ENCODE measurements around the gene YAP1. TPM values are rescaled to one million over a fixed set of nuclear protein-coding genes. Genes with fewer than 3 reads are reported as not detected.

YAP1 gene
- total RNA-seq, 2 donors from 2014 or later: 355 to 434 TPM

- Histone ChIP-seq H3K27ac (peak overlapping the region in 1 of 2 donors; percentile 34), H3K36me3 (peaks cover 13% of the 10 kb centered on the region)
- ATAC-seq (ENCODE audit: insufficient number of reproducible peaks, low FRiP score, low read depth): no peak
Measured at GRCh38 chr11:102204174-102204573, 93.9 kb downstream of the YAP1 start.

GRCh38 chr11:102205805-102206204 lies 95.6 kb downstream of the YAP1 start:
- ATAC-seq (ENCODE audit: insufficient number of reproducible peaks, low FRiP score, low read depth) (no peak), DNase-seq (ENCODE audit: low spot score) (no peak)
- H3K36me3 ChIP-seq: peaks cover 17% of the 10 kb centered on the region
- TF ChIP-seq CTCF (IDR thresholded peaks at IDR 0.05): no peak
- H3K27ac ChIP-seq: no peak overlapping the region
- peaks cover 6 to 14% of the 10 kb centered on the region in 2 donors for H3K4me1 ChIP-seq (ENCODE audit: control insufficient read depth in 1 of 2, low read depth in 2 of 2)
- H3K4me3 ChIP-seq: no peak overlapping the region
- H3K9me3 ChIP-seq: no peaks in the 10 kb centered on the region
- no peaks in the 10 kb centered on the region for H3K27me3 ChIP-seq (replicated peaks; ENCODE audit: insufficient read depth)

More at GRCh38 chr11:102204174-102204573, 93.9 kb downstream of the YAP1 start:
- Histone ChIP-seq H3K4me3 (no peak overlapping the region), H3K9me3 (no peaks in the 10 kb centered on the region), H3K4me1 (ENCODE audit: control insufficient read depth in 1 of 2, low read depth in 2 of 2) (peaks cover 8 to 14% of the 10 kb centered on the region in 2 donors), H3K27me3 (replicated peaks; ENCODE audit: insufficient read depth) (no peaks in the 10 kb centered on the region)
- no peak for DNase-seq (ENCODE audit: low spot score)
- no peak for TF ChIP-seq CTCF (IDR thresholded peaks at IDR 0.05)

GRCh38 chr11:102208835-102209234 lies 98.6 kb downstream of the YAP1 start:
- H3K4me3 ChIP-seq: no peak overlapping the region
- H3K36me3 ChIP-seq: peaks cover 19% of the 10 kb centered on the region
- DNase-seq (ENCODE audit: low spot score) (no peak), ATAC-seq (ENCODE audit: insufficient number of reproducible peaks, low FRiP score, low read depth) (no peak)
- H3K27ac ChIP-seq: peak overlapping the region in 1 of 2 donors; percentile 36
- H3K4me1 ChIP-seq (ENCODE audit: control insufficient read depth in 1 of 2, low read depth in 2 of 2): peaks cover 6 to 11% of the 10 kb centered on the region in 2 donors
- H3K27me3 ChIP-seq (replicated peaks; ENCODE audit: insufficient read depth): no peaks in the 10 kb centered on the region
- no peaks in the 10 kb centered on the region for H3K9me3 ChIP-seq
- TF ChIP-seq CTCF (IDR thresholded peaks at IDR 0.05): no peak

- Histone ChIP-seq H3K36me3 (peaks cover 7% of the 10 kb centered on the region), H3K4me1 (ENCODE audit: control insufficient read depth in 1 of 2, low read depth in 2 of 2) (peaks cover 19 to 38% of the 10 kb centered on the region in 2 donors), H3K27me3 (replicated peaks; ENCODE audit: insufficient read depth) (no peaks in the 10 kb centered on the region), H3K9me3 (no peaks in the 10 kb centered on the region), H3K4me3 (no peak overlapping the region), H3K27ac (peak overlapping the region; percentile 76 to 88)
- ATAC-seq (ENCODE audit: insufficient number of reproducible peaks, low FRiP score, low read depth): no peak
- no peak for TF ChIP-seq CTCF (IDR thresholded peaks at IDR 0.05)
- no peak for DNase-seq (ENCODE audit: low spot score)
Measured at GRCh38 chr11:102214623-102215022, 104.4 kb downstream of the YAP1 start.

GRCh38 chr11:102216433-102217075 lies 106.3 kb downstream of the YAP1 start:
- peaks cover 19 to 48% of the 10 kb centered on the region in 2 donors for H3K4me1 ChIP-seq (ENCODE audit: control insufficient read depth in 1 of 2, low read depth in 2 of 2)
- H3K9me3 ChIP-seq: no peaks in the 10 kb centered on the region
- TF ChIP-seq CTCF (IDR thresholded peaks at IDR 0.05): no peak
- H3K27me3 ChIP-seq (replicated peaks; ENCODE audit: insufficient read depth): no peaks in the 10 kb centered on the region
- peak; percentile 72 for ATAC-seq (ENCODE audit: insufficient number of reproducible peaks, low FRiP score, low read depth)
- peaks cover 3% of the 10 kb centered on the region for H3K36me3 ChIP-seq
- no peak for DNase-seq (ENCODE audit: low spot score)
- peak overlapping the region; percentile 76 to 88 for H3K27ac ChIP-seq
- peak overlapping the region; percentile 34 for H3K4me3 ChIP-seq
